ENCODE data around the gene TRHDE. TPM values are rescaled to one million over a fixed set of nuclear protein-coding genes. Genes with fewer than 3 reads are reported as not detected.

TRHDE gene
- total and polyA plus RNA-seq, 2 of the 13 experiments (the other 11 are each of a cell fraction or from before 2014, with no cell fraction given): not detected

- Histone ChIP-seq H4K20me1 (ENCODE audit: insufficient read depth, low read length) (no peaks in the 10 kb centered on the region), H3K4me2 (ENCODE audit: low read depth, low read length) (no peak overlapping the region), H3K36me3 (replicated peaks in 1 of 2; ENCODE audit: control insufficient read depth in 1 of 2, insufficient read depth in 2 of 2, low read length in 2 of 2) (no peaks in the 10 kb centered on the region), H3K4me1 (ENCODE audit: insufficient read depth, low read length) (no peaks in the 10 kb centered on the region), H3K4me3 (replicated peaks in 1 of 3; ENCODE audit: insufficient read depth in 1 of 3, low read depth in 2 of 3, low read length in 3 of 3) (no peak overlapping the region), H3K9me3 (ENCODE audit: low read length) (no peaks in the 10 kb centered on the region), H3K27ac (ENCODE audit: extremely low read length, insufficient read depth, low read length) (no peak overlapping the region), H2AFZ (ENCODE audit: low read length) (no peak overlapping the region), H3K79me2 (ENCODE audit: insufficient read depth, low read length) (no peaks in the 10 kb centered on the region), H3K9ac (ENCODE audit: insufficient read depth, low read depth, low read length) (no peak overlapping the region), H3K27me3 (ENCODE audit: control insufficient read depth in 1 of 2, insufficient read depth in 2 of 2, low read length in 2 of 2) (no peaks in the 10 kb centered on the region)
- WGBS (ENCODE audit: low lambda C conversion rate): 0% methylated on average over 1 of the region's 1 CpG
- CTCF ChIA-PET (ENCODE audit: low intra/inter-chr PET ratio, low total read pairs): no interaction called here
- in situ Hi-C loops (cut with HindIII; ENCODE audit: extremely low pct_ligation_motif_present, low pct_unique_long_range_greater_than_20kb) (no loop called here), intact Hi-C loops (cut with micrococcal nuclease; ENCODE audit: unreplicated experiment) (no loop called here)
- POLR2A ChIA-PET: no interaction called here
- DNase-seq (ENCODE audit: low spot score): no peak
- peak; percentile 68; the same call in 2 of the 3 replicates for ATAC-seq
- no peak for FAIRE-seq
- no TSS peak for BruUV-seq (replicated peaks)
- TF ChIP-seq STAG1 (CRISPR knock-in tag; IDR thresholded peaks at IDR 0.05) (peak; percentile 47), CTCF (CRISPR knock-in tag; IDR thresholded peaks at IDR 0.05) (peak; percentile 31), ZNF572 (CRISPR knock-in tag; IDR thresholded peaks at IDR 0.05) (no peak)
Observed at GRCh38 chr12:72282721-72283120, 10.6 kb downstream of the TRHDE start.

GRCh38 chr12:72285861-72286260 lies 13.7 kb downstream of the TRHDE start:
- in situ Hi-C loops (cut with HindIII; ENCODE audit: extremely low pct_ligation_motif_present, low pct_unique_long_range_greater_than_20kb): no loop called here
- no peaks in the 10 kb centered on the region for H4K20me1 ChIP-seq (ENCODE audit: insufficient read depth, low read length)
- no peak for ATAC-seq
- H3K9me3 ChIP-seq (ENCODE audit: low read length): no peaks in the 10 kb centered on the region
- no peak overlapping the region for H3K4me2 ChIP-seq (ENCODE audit: low read depth, low read length)
- no peak overlapping the region for H3K27ac ChIP-seq (ENCODE audit: extremely low read length, insufficient read depth, low read length)
- DNase-seq (ENCODE audit: low spot score): no peak
- H3K4me3 ChIP-seq (replicated peaks in 1 of 3; ENCODE audit: insufficient read depth in 1 of 3, low read depth in 2 of 3, low read length in 3 of 3): no peak overlapping the region
- WGBS (ENCODE audit: low lambda C conversion rate): 16% methylated on average over 1 of the region's 1 CpG
- intact Hi-C loops (cut with micrococcal nuclease; ENCODE audit: unreplicated experiment): no loop called here
- H2AFZ ChIP-seq (ENCODE audit: low read length): no peak overlapping the region
- H3K9ac ChIP-seq (ENCODE audit: insufficient read depth, low read depth, low read length): no peak overlapping the region
- no TSS peak for BruUV-seq (replicated peaks)
- H3K4me1 ChIP-seq (ENCODE audit: insufficient read depth, low read length): no peaks in the 10 kb centered on the region
- no peaks in the 10 kb centered on the region for H3K36me3 ChIP-seq (replicated peaks in 1 of 2; ENCODE audit: control insufficient read depth in 1 of 2, insufficient read depth in 2 of 2, low read length in 2 of 2)
- CTCF ChIA-PET (ENCODE audit: low intra/inter-chr PET ratio, low total read pairs): no interaction called here
- no peaks in the 10 kb centered on the region for H3K27me3 ChIP-seq (ENCODE audit: control insufficient read depth in 1 of 2, insufficient read depth in 2 of 2, low read length in 2 of 2)
- FAIRE-seq: no peak
- POLR2A ChIA-PET: no interaction called here
- H3K79me2 ChIP-seq (ENCODE audit: insufficient read depth, low read length): no peaks in the 10 kb centered on the region
- TF ChIP-seq BCLAF1 (IDR thresholded peaks at IDR 0.05) (no peak), RBAK (CRISPR knock-in tag; IDR thresholded peaks at IDR 0.05) (no peak), ZNF687 (CRISPR knock-in tag; IDR thresholded peaks at IDR 0.05) (no peak), ATM (IDR thresholded peaks at IDR 0.05; ENCODE audit: borderline replicate concordance) (no peak), YEATS2 (CRISPR knock-in tag; IDR thresholded peaks at IDR 0.05; ENCODE audit: borderline replicate concordance) (no peak)
